ENCODE results near the gene PKHD1. TPM values are rescaled to one million over a fixed set of nuclear protein-coding genes. Genes with fewer than 3 reads are reported as not detected.

Gene PKHD1
- total and polyA plus RNA-seq, 2 of the 8 experiments (the other 6 are each of a cell fraction or from before 2014, with no cell fraction given), result 0.06 to 0.09 TPM

GRCh38 chr6:51866867-51867266, 220.5 kb downstream of the PKHD1 start:
- Histone ChIP-seq H2BK15ac (ENCODE audit: low read length) (no peak overlapping the region), H3K27me3 (replicated peaks in 1 of 4; ENCODE audit: control insufficient read depth in 3 of 4, extremely low read depth in 1 of 4, insufficient read depth in 3 of 4, low read length in 3 of 4) (no peaks in the 10 kb centered on the region), H3K14ac (ENCODE audit: insufficient read length) (no peak overlapping the region), H4K20me1 (replicated peaks in 1 of 2; ENCODE audit: control insufficient read depth in 1 of 2, insufficient read depth in 2 of 2, low read length in 2 of 2) (no peaks in the 10 kb centered on the region), H3K23ac (ENCODE audit: insufficient read length) (no peak overlapping the region), H3K23me2 (ENCODE audit: low read depth, low read length) (no peaks in the 10 kb centered on the region), H3K9me3 (ENCODE audit: insufficient read depth in 2 of 2, low read depth in 1 of 2, low read length in 1 of 2) (no peaks in the 10 kb centered on the region), H3K27ac (ENCODE audit: low read depth, low read length) (no peak overlapping the region), H2BK120ac (replicated peaks; ENCODE audit: low read depth, low read length) (no peak overlapping the region), H4K8ac (ENCODE audit: extremely low read depth, insufficient read depth, low read length) (no peak overlapping the region), H3K4me3 (ENCODE audit: extremely low read depth in 1 of 4, insufficient read depth in 2 of 4, low read depth in 3 of 4, low read length in 4 of 4) (no peak overlapping the region), H3K79me1 (ENCODE audit: low read depth, low read length) (no peaks in the 10 kb centered on the region), H3K4ac (replicated peaks; ENCODE audit: insufficient read length, low read depth, low read length) (no peak overlapping the region), H3K79me2 (ENCODE audit: control insufficient read depth in 1 of 2, insufficient read depth in 2 of 2, low read length in 2 of 2) (no peaks in the 10 kb centered on the region), H3K36me3 (ENCODE audit: control insufficient read depth in 2 of 4, insufficient read depth in 4 of 4, low read length in 3 of 4) (no peaks in the 10 kb centered on the region), H2BK20ac (ENCODE audit: low read length) (no peak overlapping the region), H2AFZ (ENCODE audit: low read length) (no peak overlapping the region), H2BK5ac (ENCODE audit: low read depth, low read length) (no peak overlapping the region), H3K18ac (ENCODE audit: extremely low read depth, low read length) (no peak overlapping the region), H2BK12ac (ENCODE audit: low read depth, low read length) (no peak overlapping the region), H2AK5ac (ENCODE audit: low read depth, low read length) (no peak overlapping the region), H3K56ac (replicated peaks; ENCODE audit: insufficient read length, low read depth, low read length) (no peak overlapping the region), H3K4me1 (replicated peaks in 1 of 4; ENCODE audit: control insufficient read depth in 3 of 4, insufficient read depth in 4 of 4, low read length in 3 of 4) (peaks cover 0 to 8% (median 2%) of the 10 kb centered on the region in 4 experiments; a peak in 2 of 7 replicates), H3K4me2 (ENCODE audit: insufficient read depth in 1 of 2, low read depth in 2 of 2, low read length in 2 of 2) (no peak overlapping the region), H4K5ac (ENCODE audit: insufficient read length, low read depth, low read length) (no peak overlapping the region), H4K91ac (replicated peaks; ENCODE audit: insufficient read length, low read length) (no peak overlapping the region), H3K9ac (replicated peaks in 1 of 4; ENCODE audit: extremely low read depth in 1 of 4, low read depth in 3 of 4, low read length in 3 of 4) (no peak overlapping the region)
- TF ChIP-seq SIRT6 (IDR thresholded peaks at IDR 0.05; ENCODE audit: low read length) (no peak), HDAC2 (IDR thresholded peaks at IDR 0.05; ENCODE audit: borderline replicate concordance in 1 of 2, low read depth in 2 of 2, low read length in 2 of 2) (no peak), RBBP5 (IDR thresholded peaks at IDR 0.05; ENCODE audit: borderline replicate concordance, low read depth, low read length) (no peak)
- CTCF ChIA-PET (ENCODE audit: partially characterized antibody), result interaction anchor here (2.0 to 2.3 kb wide), 2 partner anchors 11 to 92 kb away, joined by 8 to 9 read pairs; no protein-coding TSS in a partner anchor
- no peak for DNase-seq (ENCODE audit: low read depth in 1 of 2, low spot score in 2 of 2)
- FAIRE-seq, result no peak
- POLR2A ChIA-PET (ENCODE audit: partially characterized antibody), result no interaction called here
- 38% methylated on average over 2 of the region's 2 CpGs; no CpG with 5 or more reads in 1 of the 2 experiments for WGBS, 2 experiments (ENCODE audit: extremely low coverage in 1 of 2, insufficient coverage in 1 of 2, insufficient read length in 1 of 2, insufficient replicate concordance in 2 of 2, low coverage in 1 of 2, low lambda C conversion rate in 2 of 2, missing lambda C conversion rate in 1 of 2)

Data from H1 (cell line).